ENCODE results near the gene RFX7. TPM values are rescaled to one million over a fixed set of nuclear protein-coding genes. Genes with fewer than 3 reads are reported as not detected.
"Not testable (repeated sequence)": the region's sequence is repeated elsewhere in the genome, so short reads cannot be mapped to it uniquely, and the experiment has no call there.

The RFX7 gene
- total RNA-seq, 2 donors from 2014 or later = 4.4 to 5.9 TPM

GRCh38 chr15:56273724-56274123 is 30.0 kb upstream of the RFX7 start:
- H3K36me3 ChIP-seq = no peaks in the 10 kb centered on the region

GRCh38 chr15:56272454-56272853 is 28.8 kb upstream of the RFX7 start:
- H3K27me3 ChIP-seq = no peaks in the 10 kb centered on the region
- no peaks in the 10 kb centered on the region for H3K4me1 ChIP-seq
- DNase-seq (ENCODE audit: low spot score) = no peak
- TF ChIP-seq CTCF (IDR thresholded peaks at IDR 0.05) = no peak
- no peak overlapping the region for H3K4me3 ChIP-seq
- peaks cover 0 to 14% of the 10 kb centered on the region in 2 donors for H3K9me3 ChIP-seq
- no peak overlapping the region for H3K27ac ChIP-seq
- no peaks in the 10 kb centered on the region for H3K36me3 ChIP-seq

More at GRCh38 chr15:56273724-56274123, 30.0 kb upstream of the RFX7 start:
- no peak overlapping the region for H3K4me3 ChIP-seq
- H3K9me3 ChIP-seq = peaks cover 0 to 23% of the 10 kb centered on the region in 2 donors
- H3K27me3 ChIP-seq = no peaks in the 10 kb centered on the region
- H3K27ac ChIP-seq = no peak overlapping the region
- H3K4me1 ChIP-seq = no peaks in the 10 kb centered on the region
- no peak for DNase-seq (ENCODE audit: low spot score)
- no peak for TF ChIP-seq CTCF (IDR thresholded peaks at IDR 0.05)

DNA sequence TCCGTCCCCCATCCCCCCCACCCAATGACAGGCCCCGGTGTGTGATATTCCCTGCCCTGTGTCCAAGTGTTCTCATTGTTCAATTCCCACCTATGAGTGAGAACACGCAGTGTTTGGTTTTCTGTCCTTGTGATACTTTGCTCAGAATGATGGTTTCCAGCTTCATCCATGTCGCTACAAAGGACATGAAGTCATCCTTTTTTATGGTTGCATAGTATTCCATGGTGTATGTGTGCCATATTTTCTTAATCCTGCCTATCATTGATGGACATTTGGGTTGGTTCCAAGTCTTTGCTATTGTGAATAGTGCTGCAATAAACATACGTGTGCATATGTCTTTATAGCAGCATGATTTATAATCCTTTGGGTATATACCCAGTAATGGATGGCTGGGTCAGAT is 22.8 kb upstream of the RFX7 start:
- H3K4me3 ChIP-seq; H3K36me3 ChIP-seq; H3K27ac ChIP-seq; H3K9me3 ChIP-seq; DNase-seq (ENCODE audit: low spot score); H3K4me1 ChIP-seq; H3K27me3 ChIP-seq: not testable (repeated sequence)

DNA sequence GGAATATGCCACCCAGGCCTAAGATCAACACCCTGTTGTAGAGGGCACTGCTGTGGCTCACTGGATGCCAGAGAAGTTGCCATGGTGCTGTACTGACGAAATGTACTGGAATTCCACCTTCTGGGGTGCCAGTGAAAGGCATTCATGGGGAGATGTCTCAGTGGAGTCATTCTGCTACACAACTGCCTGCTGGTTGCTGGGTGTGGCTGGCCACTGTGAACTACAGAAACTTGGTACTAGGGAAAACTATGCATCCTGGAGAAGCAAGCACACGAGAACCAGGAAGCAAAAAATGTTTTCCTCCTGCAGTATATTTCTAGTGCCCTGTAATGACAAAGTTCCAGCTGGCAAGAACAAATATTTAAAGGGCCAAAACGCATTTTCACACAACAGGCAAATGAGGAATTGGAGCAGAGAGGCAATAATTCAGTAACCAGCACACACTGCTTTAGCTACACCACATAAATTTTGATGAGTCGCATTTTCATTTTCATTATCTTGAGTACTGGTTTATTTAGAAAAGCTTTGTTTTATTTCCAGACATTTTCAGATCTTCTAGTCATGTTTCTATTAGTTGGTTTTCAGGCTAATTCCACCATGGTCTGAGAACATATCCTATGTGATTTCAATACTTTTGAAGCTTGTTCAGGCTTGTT is 18.3 kb upstream of the RFX7 start:
- H3K4me1 ChIP-seq = no peaks in the 10 kb centered on the region
- no peak for TF ChIP-seq CTCF (IDR thresholded peaks at IDR 0.05)
- DNase-seq (ENCODE audit: low spot score) = no peak
- no peaks in the 10 kb centered on the region for H3K36me3 ChIP-seq
- H3K9me3 ChIP-seq = peaks cover 0 to 10% of the 10 kb centered on the region in 2 donors
- no peaks in the 10 kb centered on the region for H3K27me3 ChIP-seq
- H3K4me3 ChIP-seq = no peak overlapping the region
- no peak overlapping the region for H3K27ac ChIP-seq

GRCh38 chr15:56257306-56257705 is 13.6 kb upstream of the RFX7 start:
- H3K4me3 ChIP-seq; H3K4me1 ChIP-seq; H3K36me3 ChIP-seq; H3K27me3 ChIP-seq; H3K27ac ChIP-seq; DNase-seq (ENCODE audit: low spot score): not testable (repeated sequence)
- H3K9me3 ChIP-seq = peaks cover 0 to 10% of the 10 kb centered on the region in 2 donors

GRCh38 chr15:56254265-56254664 is 10.6 kb upstream of the RFX7 start:
- Histone ChIP-seq H3K9me3 (peaks cover 0 to 5% of the 10 kb centered on the region in 2 donors), H3K27ac (no peak overlapping the region), H3K4me3 (no peak overlapping the region), H3K4me1 (no peaks in the 10 kb centered on the region), H3K27me3 (no peaks in the 10 kb centered on the region), H3K36me3 (no peaks in the 10 kb centered on the region)
- no peak for DNase-seq (ENCODE audit: low spot score)
- TF ChIP-seq CTCF (IDR thresholded peaks at IDR 0.05) = no peak

GRCh38 chr15:56252386-56252785 is 8.7 kb upstream of the RFX7 start:
- no peak for DNase-seq (ENCODE audit: low spot score)
- no peaks in the 10 kb centered on the region for H3K4me1 ChIP-seq
- no peaks in the 10 kb centered on the region for H3K27me3 ChIP-seq
- H3K4me3 ChIP-seq = no peak overlapping the region
- no peak for TF ChIP-seq CTCF (IDR thresholded peaks at IDR 0.05)
- no peaks in the 10 kb centered on the region for H3K9me3 ChIP-seq
- H3K27ac ChIP-seq = no peak overlapping the region
- no peaks in the 10 kb centered on the region for H3K36me3 ChIP-seq
